IPS-18c (cell line): ENCODE data around the gene DISC1.
A peak's percentile ranks its signal among the peaks of the same experiment; 100 is the strongest.
"Not testable (repeated sequence)": the region's sequence is repeated elsewhere in the genome, so short reads cannot be mapped to it uniquely, and the experiment has no call there.

Source experiments
- H3K4me3 ChIP-seq: 2 replicates; pipeline ENCODE4 v1.7.0; 2013; ENCODE audit warnings: low read depth, mild to moderate bottlenecking, low read length, moderate library complexity; ENCODE audit not compliant: insufficient read depth
- H3K9me3 ChIP-seq: one replicate; pipeline ENCODE4 v1.6.1; 2013; ENCODE audit warnings: mild to moderate bottlenecking, low read length, moderate library complexity; ENCODE audit not compliant: control insufficient read depth, insufficient read depth

The DISC1 gene

GRCh38 chr1:231602673-231602984 lies 24.0 kb upstream of the DISC1 start:
- Histone ChIP-seq H3K4me3 (no peak overlapping the region), H3K9me3 (no peaks in the 10 kb centered on the region)

- Histone ChIP-seq H3K4me3 (no peak overlapping the region), H3K9me3 (no peaks in the 10 kb centered on the region)
These were observed 22.9 kb upstream of the DISC1 start for GRCh38 chr1:231603598-231604275.

- no peaks in the 10 kb centered on the region for H3K9me3 ChIP-seq
- H3K4me3 ChIP-seq, result no peak overlapping the region
These were observed 22.3 kb upstream of the DISC1 start for GRCh38 chr1:231604276-231604621.

GRCh38 chr1:231605149-231606100 lies 21.2 kb upstream of the DISC1 start:
- Histone ChIP-seq H3K4me3 (no peak overlapping the region), H3K9me3 (no peaks in the 10 kb centered on the region)

GRCh38 chr1:231606712-231607111 lies 19.9 kb upstream of the DISC1 start:
- H3K9me3 ChIP-seq, result no peaks in the 10 kb centered on the region
- no peak overlapping the region for H3K4me3 ChIP-seq

GRCh38 chr1:231610388-231610787 lies 16.2 kb upstream of the DISC1 start:
- peaks cover 2% of the 10 kb centered on the region for H3K9me3 ChIP-seq
- H3K4me3 ChIP-seq, result no peak overlapping the region

- Histone ChIP-seq H3K4me3 (no peak overlapping the region), H3K9me3 (peaks cover 2% of the 10 kb centered on the region)
These were observed 15.5 kb upstream of the DISC1 start for GRCh38 chr1:231611111-231611510.

- Histone ChIP-seq H3K9me3 (peaks cover 2% of the 10 kb centered on the region), H3K4me3 (no peak overlapping the region)
These were observed 14.7 kb upstream of the DISC1 start for GRCh38 chr1:231611851-231612250.

GRCh38 chr1:231612393-231613089 lies 14.0 kb upstream of the DISC1 start:
- Histone ChIP-seq H3K4me3 (no peak overlapping the region), H3K9me3 (peaks cover 2% of the 10 kb centered on the region)

- peaks cover 2% of the 10 kb centered on the region for H3K9me3 ChIP-seq
- no peak overlapping the region for H3K4me3 ChIP-seq
These were observed 12.9 kb upstream of the DISC1 start for GRCh38 chr1:231613419-231614349.

- Histone ChIP-seq H3K4me3 (no peak overlapping the region), H3K9me3 (peaks cover 2% of the 10 kb centered on the region)
These were observed 9.9 kb upstream of the DISC1 start for GRCh38 chr1:231616667-231617066.

- Histone ChIP-seq H3K9me3 (peaks cover 2% of the 10 kb centered on the region), H3K4me3 (no peak overlapping the region)
These were observed 7.9 kb upstream of the DISC1 start for GRCh38 chr1:231618609-231619256.

GRCh38 chr1:231619257-231619634 lies 7.3 kb upstream of the DISC1 start:
- no peak overlapping the region for H3K4me3 ChIP-seq
- H3K9me3 ChIP-seq, result peaks cover 2% of the 10 kb centered on the region

GRCh38 chr1:231625042-231625441 lies 1.5 kb upstream of the DISC1 start:
- H3K4me3 ChIP-seq, H3K9me3 ChIP-seq: not testable (repeated sequence)

GRCh38 chr1:231625975-231626534 lies 535 bp upstream of the DISC1 start:
- no peaks in the 10 kb centered on the region for H3K9me3 ChIP-seq
- peak overlapping the region; percentile 89 for H3K4me3 ChIP-seq

- peak overlapping the region; percentile 89 for H3K4me3 ChIP-seq
- H3K9me3 ChIP-seq, result no peaks in the 10 kb centered on the region
These were observed 493 bp downstream of the DISC1 start for GRCh38 chr1:231626951-231627614.
